ENCODE results near the gene ZNF664. TPM values are rescaled to one million over a fixed set of nuclear protein-coding genes. Genes with fewer than 3 reads are reported as not detected.

Gene ZNF664
- polyA plus RNA-seq, 1 experiment = 42.4 TPM

- ChIA-PET CTCF (interaction anchor here (1.1 kb wide), 1 partner anchor 31 kb away, joined by 4 read pairs; no protein-coding TSS in a partner anchor), POLR2A (no interaction called here)
- DNase-seq (ENCODE audit: low read depth) = no peak
Measured at GRCh38 chr12:123935956-123936355, 37.1 kb upstream of the ZNF664 start.

GRCh38 chr12:123936471-123936870 lies 36.5 kb upstream of the ZNF664 start:
- no peak for TF ChIP-seq CTCF (IDR thresholded peaks at IDR 0.05; ENCODE audit: insufficient read depth, low read depth, low read length)
- Histone ChIP-seq H3K4me3 (ENCODE audit: low read depth, low read length) (no peak overlapping the region), H3K36me3 (ENCODE audit: control insufficient read depth, insufficient read depth, low read length) (peaks cover 18% of the 10 kb centered on the region), H3K27me3 (ENCODE audit: control insufficient read depth, insufficient read depth, low read length) (no peaks in the 10 kb centered on the region)
- CTCF ChIA-PET = no interaction called here
- DNase-seq (ENCODE audit: low read depth) = no peak
- POLR2A ChIA-PET = no interaction called here

More at GRCh38 chr12:123935956-123936355, 37.1 kb upstream of the ZNF664 start:
- no peak for TF ChIP-seq CTCF (IDR thresholded peaks at IDR 0.05; ENCODE audit: insufficient read depth, low read depth, low read length)
- no peaks in the 10 kb centered on the region for H3K27me3 ChIP-seq (ENCODE audit: control insufficient read depth, insufficient read depth, low read length)
- H3K4me3 ChIP-seq (ENCODE audit: low read depth, low read length) = no peak overlapping the region
- H3K36me3 ChIP-seq (ENCODE audit: control insufficient read depth, insufficient read depth, low read length) = peaks cover 15% of the 10 kb centered on the region

GRCh38 chr12:123936956-123937706 lies 35.9 kb upstream of the ZNF664 start:
- TF ChIP-seq CTCF (IDR thresholded peaks at IDR 0.05; ENCODE audit: insufficient read depth, low read depth, low read length) = no peak
- H3K4me3 ChIP-seq (ENCODE audit: low read depth, low read length) = no peak overlapping the region
- no peak for DNase-seq (ENCODE audit: low read depth)
- H3K27me3 ChIP-seq (ENCODE audit: control insufficient read depth, insufficient read depth, low read length) = no peaks in the 10 kb centered on the region
- peaks cover 23% of the 10 kb centered on the region for H3K36me3 ChIP-seq (ENCODE audit: control insufficient read depth, insufficient read depth, low read length)
- CTCF ChIA-PET = no interaction called here
- POLR2A ChIA-PET = interaction anchor here (0.5 kb wide), 1 partner anchor 25 kb away, joined by 3 read pairs; no protein-coding TSS in a partner anchor

GRCh38 chr12:123937707-123938591 lies 35.1 kb upstream of the ZNF664 start:
- no peak overlapping the region for H3K4me3 ChIP-seq (ENCODE audit: low read depth, low read length)
- TF ChIP-seq CTCF (IDR thresholded peaks at IDR 0.05; ENCODE audit: insufficient read depth, low read depth, low read length) = no peak
- ChIA-PET CTCF (interaction anchor here (0.6 to 1.4 kb wide), 3 partner anchors 8 to 95 kb away, joined by 3 to 4 read pairs (median 3); no protein-coding TSS in a partner anchor), POLR2A (interaction anchor here (0.5 kb wide), 1 partner anchor 24 kb away, joined by 3 read pairs; no protein-coding TSS in a partner anchor)
- no peaks in the 10 kb centered on the region for H3K27me3 ChIP-seq (ENCODE audit: control insufficient read depth, insufficient read depth, low read length)
- no peak for DNase-seq (ENCODE audit: low read depth)
- H3K36me3 ChIP-seq (ENCODE audit: control insufficient read depth, insufficient read depth, low read length) = peaks cover 23% of the 10 kb centered on the region

Data from BJ (cell line).